K562 (cell line): ENCODE data around the gene CRACR2B.

Experiments
- KHSRP ChIP-seq: fragments of 450-650 bp; IDR thresholded peaks from 2 replicates; pipeline ENCODE4 v1.6.1; 2017
- TF ChIP-seq, protein P1 (sequence below), 3 experiments: IDR thresholded peaks in 2 of 3; conservative IDR thresholded peaks in 1 of 3; 2 replicates each; pipeline ENCODE4 v1.5.1; 2011 to 2012; ENCODE audit warnings: low read length in 3 of 3, mild to moderate bottlenecking in 3 of 3, control low read depth in 2 of 3, improper control_type of control experiment in 1 of 3, inconsistent platforms in 1 of 3, low read depth in 1 of 3, mixed read lengths in 1 of 3, moderate library complexity in 1 of 3; ENCODE audit not compliant: insufficient read depth in 2 of 3

DNA sequence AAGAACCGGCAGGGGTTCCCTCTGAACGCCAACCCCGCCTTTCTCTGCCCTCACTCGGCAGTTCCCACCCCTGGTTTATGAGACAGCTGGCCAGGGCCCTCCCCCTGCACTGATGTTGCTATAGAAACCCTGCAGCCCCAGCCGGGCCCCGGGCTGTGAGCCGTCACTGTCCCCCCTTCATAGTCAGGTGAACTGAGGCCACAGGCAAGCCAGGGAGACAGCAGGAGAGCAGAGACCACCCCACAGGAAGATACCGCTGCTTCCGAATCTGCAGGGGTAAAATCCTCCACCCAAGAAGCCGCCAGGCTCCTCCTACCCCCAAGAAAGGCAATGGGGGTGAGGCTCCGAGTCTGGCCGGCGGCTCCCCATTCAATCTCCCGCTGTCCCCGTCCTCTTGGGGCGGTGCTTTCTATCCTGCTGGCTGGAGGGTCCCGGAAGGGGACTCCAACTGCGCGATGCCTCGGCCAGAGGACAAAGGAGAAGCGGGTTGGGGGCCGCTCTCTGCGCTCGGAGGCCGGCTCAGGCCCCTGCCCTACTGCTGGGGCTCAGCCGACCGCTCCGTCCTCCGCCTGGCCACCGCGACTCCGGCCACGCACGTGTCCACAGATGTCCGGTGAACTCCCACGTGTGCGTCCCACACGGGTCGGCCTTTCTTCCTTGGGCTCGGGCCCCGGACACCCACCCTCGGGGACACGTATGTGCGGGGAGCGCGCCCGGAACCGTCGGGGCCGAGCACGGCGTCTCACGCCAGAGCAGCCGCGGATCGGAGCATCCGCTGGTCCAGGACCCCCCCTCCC, 30.2 kb upstream of the CRACR2B start:
- TF ChIP-seq KHSRP = no peak
- TF ChIP-seq, protein P1, sequence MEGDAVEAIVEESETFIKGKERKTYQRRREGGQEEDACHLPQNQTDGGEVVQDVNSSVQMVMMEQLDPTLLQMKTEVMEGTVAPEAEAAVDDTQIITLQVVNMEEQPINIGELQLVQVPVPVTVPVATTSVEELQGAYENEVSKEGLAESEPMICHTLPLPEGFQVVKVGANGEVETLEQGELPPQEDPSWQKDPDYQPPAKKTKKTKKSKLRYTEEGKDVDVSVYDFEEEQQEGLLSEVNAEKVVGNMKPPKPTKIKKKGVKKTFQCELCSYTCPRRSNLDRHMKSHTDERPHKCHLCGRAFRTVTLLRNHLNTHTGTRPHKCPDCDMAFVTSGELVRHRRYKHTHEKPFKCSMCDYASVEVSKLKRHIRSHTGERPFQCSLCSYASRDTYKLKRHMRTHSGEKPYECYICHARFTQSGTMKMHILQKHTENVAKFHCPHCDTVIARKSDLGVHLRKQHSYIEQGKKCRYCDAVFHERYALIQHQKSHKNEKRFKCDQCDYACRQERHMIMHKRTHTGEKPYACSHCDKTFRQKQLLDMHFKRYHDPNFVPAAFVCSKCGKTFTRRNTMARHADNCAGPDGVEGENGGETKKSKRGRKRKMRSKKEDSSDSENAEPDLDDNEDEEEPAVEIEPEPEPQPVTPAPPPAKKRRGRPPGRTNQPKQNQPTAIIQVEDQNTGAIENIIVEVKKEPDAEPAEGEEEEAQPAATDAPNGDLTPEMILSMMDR (IDR thresholded peaks at IDR 0.05 in 2 of 3, conservative IDR thresholded peaks at IDR 0.05 in 1 of 3; ENCODE audit: insufficient read depth in 2 of 3, low read depth in 1 of 3, low read length in 3 of 3) = no peak
